Measurements from ENCODE around the gene ARHGAP22. TPM values are rescaled to one million over a fixed set of nuclear protein-coding genes. Genes with fewer than 3 reads are reported as not detected.

The ARHGAP22 gene
- total and polyA plus RNA-seq, 7 experiments from 2014 or later, result 0.37 to 2.9 (median 1.1) TPM; not detected in 3

GRCh38 chr10:48469516-48470020 lies 135.3 kb downstream of the ARHGAP22 start:
- H3K36me3 Mint-ChIP-seq, result no peaks in the 10 kb centered on the region
- intact Hi-C loops (cut with micrococcal nuclease), result no loop called here
- ATAC-seq (no peak), DNase-seq (peak in 1 of 9 donors; percentile 8)
- no peaks in the 10 kb centered on the region for H3K36me3 ChIP-seq (ENCODE audit: control insufficient read depth in 2 of 3, insufficient read depth in 3 of 3, low read length in 3 of 3)
- H3K27me3 Mint-ChIP-seq, result no peaks in the 10 kb centered on the region
- no peaks in the 10 kb centered on the region for H3K4me1 ChIP-seq (ENCODE audit: control insufficient read depth in 2 of 2, insufficient read depth in 2 of 2, low read length in 2 of 2)
- CTCF ChIA-PET, result no interaction called here
- H3K4me3 Mint-ChIP-seq, result no peak overlapping the region
- H3K4me1 Mint-ChIP-seq, result peaks cover 0 to 2% (median 0%) of the 10 kb centered on the region in 7 donors
- peaks cover 0 to 1% (median 0%) of the 10 kb centered on the region in 11 donors for H3K9me3 Mint-ChIP-seq
- POLR2A ChIA-PET, result no interaction called here
- no peak overlapping the region for H3K27ac ChIP-seq (ENCODE audit: low read depth, low read length)
- H3K27ac Mint-ChIP-seq, result no peak overlapping the region
- H3K4me3 ChIP-seq (ENCODE audit: low read length), result no peak overlapping the region
- no peaks in the 10 kb centered on the region for H3K9me3 ChIP-seq (ENCODE audit: control insufficient read depth in 2 of 3, low read length in 3 of 3)
- no peaks in the 10 kb centered on the region for H3K27me3 ChIP-seq (ENCODE audit: control insufficient read depth in 2 of 2, insufficient read depth in 2 of 2, low read length in 2 of 2)

- H3K27me3 Mint-ChIP-seq, result no peaks in the 10 kb centered on the region
- ChIA-PET POLR2A (interaction anchor here (0.6 kb wide), 1 partner anchor 909 kb away, joined by 3 read pairs; no protein-coding TSS in a partner anchor), CTCF (no interaction called here)
- peak in 1 of 9 donors; percentile 13 for DNase-seq
- no peak for ATAC-seq
- H3K27ac ChIP-seq (ENCODE audit: low read depth, low read length), result no peak overlapping the region
- H3K9me3 ChIP-seq (ENCODE audit: control insufficient read depth in 2 of 3, low read length in 3 of 3), result no peaks in the 10 kb centered on the region
- H3K36me3 Mint-ChIP-seq, result no peaks in the 10 kb centered on the region
- H3K9me3 Mint-ChIP-seq, result peaks cover 0 to 1% (median 0%) of the 10 kb centered on the region in 11 donors
- H3K27me3 ChIP-seq (ENCODE audit: control insufficient read depth in 2 of 2, insufficient read depth in 2 of 2, low read length in 2 of 2), result no peaks in the 10 kb centered on the region
- peaks cover 0 to 2% (median 0%) of the 10 kb centered on the region in 7 donors for H3K4me1 Mint-ChIP-seq
- intact Hi-C loops (cut with micrococcal nuclease), result no loop called here
- no peak overlapping the region for H3K4me3 Mint-ChIP-seq
- no peak overlapping the region for H3K4me3 ChIP-seq (ENCODE audit: low read length)
- no peaks in the 10 kb centered on the region for H3K36me3 ChIP-seq (ENCODE audit: control insufficient read depth in 2 of 3, insufficient read depth in 3 of 3, low read length in 3 of 3)
- no peaks in the 10 kb centered on the region for H3K4me1 ChIP-seq (ENCODE audit: control insufficient read depth in 2 of 2, insufficient read depth in 2 of 2, low read length in 2 of 2)
- no peak overlapping the region for H3K27ac Mint-ChIP-seq
These were observed 135.9 kb downstream of the ARHGAP22 start for GRCh38 chr10:48468866-48469511.

- no peaks in the 10 kb centered on the region for H3K27me3 Mint-ChIP-seq
- no peak overlapping the region for H3K4me3 Mint-ChIP-seq
- H3K9me3 Mint-ChIP-seq, result peaks cover 0 to 1% (median 0%) of the 10 kb centered on the region in 11 donors
- POLR2A ChIA-PET, result interaction anchor here (0.6 kb wide), 1 partner anchor 910 kb away, joined by 3 read pairs; no protein-coding TSS in a partner anchor
- intact Hi-C loops (cut with micrococcal nuclease), result no loop called here
- H3K36me3 ChIP-seq (ENCODE audit: control insufficient read depth in 2 of 3, insufficient read depth in 3 of 3, low read length in 3 of 3), result no peaks in the 10 kb centered on the region
- H3K27me3 ChIP-seq (ENCODE audit: control insufficient read depth in 2 of 2, insufficient read depth in 2 of 2, low read length in 2 of 2), result no peaks in the 10 kb centered on the region
- peaks cover 0 to 2% (median 0%) of the 10 kb centered on the region in 7 donors for H3K4me1 Mint-ChIP-seq
- DNase-seq (peak in 1 of 9 donors; percentile 15), ATAC-seq (no peak)
- no peaks in the 10 kb centered on the region for H3K36me3 Mint-ChIP-seq
- H3K4me1 ChIP-seq (ENCODE audit: control insufficient read depth in 2 of 2, insufficient read depth in 2 of 2, low read length in 2 of 2), result no peaks in the 10 kb centered on the region
- H3K9me3 ChIP-seq (ENCODE audit: control insufficient read depth in 2 of 3, low read length in 3 of 3), result no peaks in the 10 kb centered on the region
- H3K4me3 ChIP-seq (ENCODE audit: low read length), result no peak overlapping the region
- CTCF ChIA-PET, result no interaction called here
- H3K27ac Mint-ChIP-seq, result no peak overlapping the region
- no peak overlapping the region for H3K27ac ChIP-seq (ENCODE audit: low read depth, low read length)
These were observed 136.6 kb downstream of the ARHGAP22 start for GRCh38 chr10:48468130-48468790.

- no peak overlapping the region for H3K4me3 ChIP-seq (ENCODE audit: low read length)
- H3K27me3 ChIP-seq (ENCODE audit: control insufficient read depth in 2 of 2, insufficient read depth in 2 of 2, low read length in 2 of 2), result no peaks in the 10 kb centered on the region
- no peaks in the 10 kb centered on the region for H3K27me3 Mint-ChIP-seq
- no peak for ATAC-seq
- no peaks in the 10 kb centered on the region for H3K4me1 ChIP-seq (ENCODE audit: control insufficient read depth in 2 of 2, insufficient read depth in 2 of 2, low read length in 2 of 2)
- H3K9me3 ChIP-seq (ENCODE audit: control insufficient read depth in 2 of 3, low read length in 3 of 3), result no peaks in the 10 kb centered on the region
- ChIA-PET POLR2A (no interaction called here), CTCF (no interaction called here)
- no peak overlapping the region for H3K27ac Mint-ChIP-seq
- H3K27ac ChIP-seq (ENCODE audit: low read depth, low read length), result no peak overlapping the region
- intact Hi-C loops (cut with micrococcal nuclease), result no loop called here
- no peak overlapping the region for H3K4me3 Mint-ChIP-seq
- H3K36me3 ChIP-seq (ENCODE audit: control insufficient read depth in 2 of 3, insufficient read depth in 3 of 3, low read length in 3 of 3), result no peaks in the 10 kb centered on the region
- H3K36me3 Mint-ChIP-seq, result no peaks in the 10 kb centered on the region
- no peak for DNase-seq
- H3K9me3 Mint-ChIP-seq, result peaks cover 0 to 1% (median 0%) of the 10 kb centered on the region in 11 donors
- peaks cover 0 to 2% (median 0%) of the 10 kb centered on the region in 7 donors for H3K4me1 Mint-ChIP-seq
These were observed 137.2 kb downstream of the ARHGAP22 start for GRCh38 chr10:48467669-48468068.

GRCh38 chr10:48466611-48467240 lies 138.1 kb downstream of the ARHGAP22 start:
- intact Hi-C loops (cut with micrococcal nuclease), result no loop called here
- Mint-ChIP-seq H3K27ac (no peak overlapping the region), H3K4me3 (no peak overlapping the region), H3K9me3 (peaks cover 0 to 1% (median 0%) of the 10 kb centered on the region in 11 donors), H3K36me3 (no peaks in the 10 kb centered on the region), H3K4me1 (peaks cover 0 to 2% (median 0%) of the 10 kb centered on the region in 7 donors), H3K27me3 (no peaks in the 10 kb centered on the region)
- ChIA-PET CTCF (no interaction called here), POLR2A (no interaction called here)
- Histone ChIP-seq H3K27me3 (ENCODE audit: control insufficient read depth in 2 of 2, insufficient read depth in 2 of 2, low read length in 2 of 2) (no peaks in the 10 kb centered on the region), H3K9me3 (ENCODE audit: control insufficient read depth in 2 of 3, low read length in 3 of 3) (no peaks in the 10 kb centered on the region), H3K36me3 (ENCODE audit: control insufficient read depth in 2 of 3, insufficient read depth in 3 of 3, low read length in 3 of 3) (no peaks in the 10 kb centered on the region), H3K27ac (ENCODE audit: low read depth, low read length) (no peak overlapping the region), H3K4me1 (ENCODE audit: control insufficient read depth in 2 of 2, insufficient read depth in 2 of 2, low read length in 2 of 2) (no peaks in the 10 kb centered on the region), H3K4me3 (ENCODE audit: low read length) (no peak overlapping the region)
- peak in 1 of 9 donors; percentile 8 for DNase-seq
- no peak for ATAC-seq

GRCh38 chr10:48465860-48466521 lies 138.9 kb downstream of the ARHGAP22 start:
- Mint-ChIP-seq H3K9me3 (peaks cover 0 to 1% (median 0%) of the 10 kb centered on the region in 11 donors), H3K4me3 (no peak overlapping the region), H3K27me3 (no peaks in the 10 kb centered on the region), H3K27ac (no peak overlapping the region), H3K36me3 (no peaks in the 10 kb centered on the region), H3K4me1 (peaks cover 0 to 2% (median 0%) of the 10 kb centered on the region in 7 donors)
- Histone ChIP-seq H3K4me1 (ENCODE audit: control insufficient read depth in 2 of 2, insufficient read depth in 2 of 2, low read length in 2 of 2) (no peaks in the 10 kb centered on the region), H3K9me3 (ENCODE audit: control insufficient read depth in 2 of 3, low read length in 3 of 3) (no peaks in the 10 kb centered on the region), H3K36me3 (ENCODE audit: control insufficient read depth in 2 of 3, insufficient read depth in 3 of 3, low read length in 3 of 3) (no peaks in the 10 kb centered on the region), H3K27ac (ENCODE audit: low read depth, low read length) (no peak overlapping the region), H3K27me3 (ENCODE audit: control insufficient read depth in 2 of 2, insufficient read depth in 2 of 2, low read length in 2 of 2) (no peaks in the 10 kb centered on the region), H3K4me3 (ENCODE audit: low read length) (no peak overlapping the region)
- DNase-seq (peak in 1 of 9 donors; percentile 15), ATAC-seq (no peak)
- ChIA-PET POLR2A (no interaction called here), CTCF (no interaction called here)
- intact Hi-C loops (cut with micrococcal nuclease), result no loop called here
